T-helper 2 cell treated with Interferon-gamma antibody and Interleukin-4, amounts not matched to agents 5 μg/mL and 100 μg/mL, for 36 hours (primary cell): ENCODE data around the gene CERK.
A peak's percentile ranks its signal among the peaks of the same experiment; 100 is the strongest.

ENCODE experiments used
- DNase-seq: peaks from one replicate; pipeline ENCODE4 v3.0.0; 2021; ENCODE audit warnings: low spot score
- H3K27ac Mint-ChIP-seq: one replicate; pipeline ENCODE4 v1.8.0; 2021; ENCODE audit warnings: mild to moderate bottlenecking, mixed read lengths
- H3K27me3 Mint-ChIP-seq: one replicate; pipeline ENCODE4 v1.8.0; 2021; ENCODE audit warnings: low read depth, mixed read lengths
- H3K36me3 Mint-ChIP-seq: one replicate; pipeline ENCODE4 v1.8.0; 2021; ENCODE audit warnings: low read depth, mixed read lengths
- H3K4me1 Mint-ChIP-seq: one replicate; pipeline ENCODE4 v1.8.0; 2021; ENCODE audit warnings: low read depth, mixed read lengths
- H3K4me3 Mint-ChIP-seq: one replicate; pipeline ENCODE4 v1.8.0; 2022; ENCODE audit warnings: mild to moderate bottlenecking, moderate library complexity, mixed read lengths
- H3K9me3 Mint-ChIP-seq: one replicate; pipeline ENCODE4 v1.8.0; 2021; ENCODE audit warnings: mixed read lengths

CERK gene

DNA sequence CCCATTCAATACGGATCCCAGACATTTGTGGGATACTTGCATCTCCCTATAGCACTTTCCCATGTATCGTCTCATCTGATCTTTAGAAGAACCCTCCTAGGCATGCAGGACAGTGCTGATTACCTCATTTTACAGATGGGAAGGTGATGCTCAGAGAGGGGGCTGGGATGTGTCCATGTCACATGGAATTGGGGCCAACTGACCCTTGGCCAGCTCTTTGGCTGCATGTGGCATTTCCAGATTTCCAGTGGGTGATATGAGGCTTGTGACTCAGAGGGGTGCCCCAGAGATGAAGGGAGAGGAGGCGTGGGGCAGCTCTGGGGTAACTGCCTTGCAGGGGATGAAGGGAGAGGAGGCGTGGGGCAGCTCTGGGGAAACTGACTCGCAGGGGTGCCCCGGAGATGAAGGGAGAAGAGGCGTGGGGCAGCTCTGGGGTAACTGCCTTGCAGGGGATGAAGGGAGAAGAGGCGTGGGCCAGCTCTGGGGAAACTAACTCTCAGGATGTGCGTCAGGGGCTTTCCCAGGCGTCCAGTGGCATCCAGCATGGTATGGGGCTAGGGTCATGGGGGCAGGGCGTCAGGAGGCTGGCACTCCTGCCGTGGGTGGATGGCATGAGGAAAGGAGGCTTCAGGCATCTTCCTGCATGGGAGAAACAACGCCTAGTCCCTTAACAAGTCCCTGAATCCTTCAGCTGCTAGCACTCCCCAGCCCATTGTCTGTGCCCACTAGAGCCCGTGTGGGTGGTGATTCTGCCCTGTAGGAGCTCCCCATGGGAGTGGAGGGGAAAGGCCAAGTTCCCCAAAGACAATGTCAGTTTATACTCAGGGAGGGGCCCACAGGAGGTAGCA lies 11.9 kb upstream of the CERK start:
- Mint-ChIP-seq H3K4me1 (peaks cover 13% of the 10 kb centered on the region), H3K4me3 (peak overlapping the region; percentile 68), H3K27me3 (no peaks in the 10 kb centered on the region), H3K27ac (peak overlapping the region; percentile 80), H3K36me3 (no peaks in the 10 kb centered on the region), H3K9me3 (peaks cover under 1% of the 10 kb centered on the region)
- DNase-seq = no peak

DNA sequence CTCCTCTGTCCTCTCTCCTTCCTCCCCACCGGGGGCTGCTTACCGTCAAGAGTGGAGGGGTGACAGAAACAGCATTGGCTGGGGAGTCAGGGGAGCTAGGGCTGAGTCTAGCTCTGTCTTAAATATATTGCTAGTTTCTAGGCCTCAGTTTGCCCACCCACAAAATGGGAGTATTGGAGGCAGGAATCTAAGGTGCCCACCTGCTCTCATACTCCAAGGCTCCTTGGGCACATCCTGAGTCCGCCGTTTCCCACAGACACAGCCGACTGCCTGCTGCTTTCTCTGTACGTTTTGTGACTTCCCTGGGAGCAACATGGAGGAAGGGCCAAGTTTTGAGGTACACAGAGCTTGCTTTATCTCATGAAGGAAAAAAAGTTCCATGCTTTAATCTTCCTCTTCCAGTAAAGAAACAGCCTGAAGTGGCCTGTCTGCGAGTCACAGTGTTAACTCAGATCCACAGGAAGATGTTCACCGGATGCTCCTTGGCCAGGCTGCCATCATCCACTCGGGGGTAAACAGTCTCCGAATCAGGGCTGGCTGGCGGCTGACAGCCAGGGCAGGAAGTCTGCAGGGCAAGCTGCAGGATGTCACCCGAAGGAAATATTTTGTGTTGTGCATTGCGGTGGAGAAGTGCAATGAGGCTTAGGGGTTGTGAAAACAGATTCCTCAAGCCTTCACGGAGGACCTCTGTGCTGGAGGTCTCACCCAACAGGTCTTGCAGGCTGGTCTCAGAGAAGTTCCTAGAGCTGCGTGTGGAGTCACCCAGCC lies 11.0 kb upstream of the CERK start:
- Mint-ChIP-seq H3K27me3 (no peaks in the 10 kb centered on the region), H3K27ac (peak overlapping the region; percentile 80), H3K4me1 (peaks cover 10% of the 10 kb centered on the region)

DNA sequence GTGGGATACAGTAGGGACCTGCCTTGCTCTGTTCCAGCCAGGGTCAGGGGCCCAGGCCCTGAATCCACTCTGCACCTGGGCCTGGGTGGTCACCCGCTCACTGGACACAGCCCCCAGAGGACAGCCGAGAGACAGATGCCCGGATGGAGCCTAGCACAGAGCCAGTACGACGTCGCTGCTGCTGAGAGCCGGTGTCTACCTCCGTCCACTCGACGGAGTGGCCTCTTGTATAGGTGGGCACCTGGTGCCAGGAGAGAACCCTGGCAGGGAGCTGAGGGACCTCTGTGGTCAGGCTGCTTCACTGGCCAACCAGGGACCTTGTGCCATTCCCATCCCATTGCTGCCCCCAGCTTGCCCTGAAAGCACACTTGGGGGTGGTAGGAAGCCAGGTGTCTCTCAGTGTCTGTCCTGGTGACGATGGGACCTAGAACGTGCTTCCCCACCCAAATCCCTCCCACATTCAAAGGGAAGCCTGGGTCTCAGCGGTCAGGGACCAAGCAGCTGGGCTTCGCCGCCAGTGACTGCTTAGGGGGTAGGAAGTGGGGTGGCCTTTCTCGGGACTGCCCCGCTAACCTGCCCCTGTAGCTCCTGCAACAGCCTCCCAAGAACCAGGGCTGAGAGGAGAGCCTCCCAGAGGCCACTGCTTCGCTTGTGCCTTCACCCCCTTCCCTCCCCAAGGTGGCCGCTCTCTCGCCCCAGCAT lies 10.3 kb upstream of the CERK start:
- peak overlapping the region; percentile 12 for H3K27ac Mint-ChIP-seq
- H3K36me3 Mint-ChIP-seq = no peaks in the 10 kb centered on the region
- H3K9me3 Mint-ChIP-seq = no peaks in the 10 kb centered on the region
- no peaks in the 10 kb centered on the region for H3K27me3 Mint-ChIP-seq
- no peak for DNase-seq
- no peak overlapping the region for H3K4me3 Mint-ChIP-seq
- peaks cover 9% of the 10 kb centered on the region for H3K4me1 Mint-ChIP-seq

More for the DNA sequence above, 11.0 kb upstream of the CERK start:
- no peaks in the 10 kb centered on the region for H3K36me3 Mint-ChIP-seq
- peak overlapping the region; percentile 68 for H3K4me3 Mint-ChIP-seq
- DNase-seq = no peak
- H3K9me3 Mint-ChIP-seq = no peaks in the 10 kb centered on the region

DNA sequence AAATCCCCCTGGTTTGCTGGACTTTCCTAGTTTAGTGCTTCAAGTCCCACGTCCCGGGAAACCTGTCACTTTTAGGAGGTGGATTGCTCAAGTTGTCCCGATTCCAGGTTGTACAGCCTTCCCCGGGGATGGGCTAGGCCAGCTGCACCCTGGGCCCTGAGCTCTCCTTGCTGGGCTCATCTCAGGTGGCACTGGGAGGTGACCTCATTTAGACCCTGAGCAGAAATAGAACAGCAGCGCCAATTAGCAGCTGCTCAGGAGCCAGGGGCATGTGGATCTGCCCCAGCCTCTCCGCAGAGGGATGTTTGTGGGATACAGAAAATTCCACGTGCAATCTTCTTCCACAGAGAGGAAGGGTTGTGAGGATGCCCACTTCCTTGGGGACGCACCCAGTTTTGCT lies 9.6 kb upstream of the CERK start:
- H3K4me3 Mint-ChIP-seq = no peak overlapping the region
- no peak overlapping the region for H3K27ac Mint-ChIP-seq
- H3K36me3 Mint-ChIP-seq = no peaks in the 10 kb centered on the region
- no peaks in the 10 kb centered on the region for H3K27me3 Mint-ChIP-seq
- DNase-seq = no peak
- peaks cover 4% of the 10 kb centered on the region for H3K9me3 Mint-ChIP-seq
- H3K4me1 Mint-ChIP-seq = peaks cover 9% of the 10 kb centered on the region

DNA sequence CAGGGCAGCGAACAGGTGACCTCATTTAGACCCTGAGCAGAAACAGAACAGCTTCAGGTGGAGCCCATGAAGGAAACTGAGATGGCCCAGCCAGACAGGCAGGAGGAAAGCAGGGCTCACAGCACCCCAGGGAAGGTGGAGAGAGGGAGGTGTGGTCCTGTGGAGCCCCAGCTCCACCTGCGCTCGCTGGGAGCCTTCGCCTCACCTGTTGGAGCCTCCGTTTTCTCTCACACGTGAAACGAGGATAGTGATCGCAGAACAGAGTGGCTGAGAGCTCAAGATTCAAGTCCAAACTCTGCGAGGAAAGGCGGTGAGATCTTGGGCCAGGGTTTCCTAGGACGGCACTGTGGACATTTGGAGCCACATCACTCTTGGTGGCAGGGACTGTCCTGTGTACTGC lies 8.6 kb upstream of the CERK start:
- Mint-ChIP-seq H3K27me3 (no peaks in the 10 kb centered on the region), H3K27ac (no peak overlapping the region), H3K4me3 (no peak overlapping the region), H3K36me3 (no peaks in the 10 kb centered on the region), H3K4me1 (peaks cover 9% of the 10 kb centered on the region), H3K9me3 (peaks cover 6% of the 10 kb centered on the region)
- DNase-seq = no peak

DNA sequence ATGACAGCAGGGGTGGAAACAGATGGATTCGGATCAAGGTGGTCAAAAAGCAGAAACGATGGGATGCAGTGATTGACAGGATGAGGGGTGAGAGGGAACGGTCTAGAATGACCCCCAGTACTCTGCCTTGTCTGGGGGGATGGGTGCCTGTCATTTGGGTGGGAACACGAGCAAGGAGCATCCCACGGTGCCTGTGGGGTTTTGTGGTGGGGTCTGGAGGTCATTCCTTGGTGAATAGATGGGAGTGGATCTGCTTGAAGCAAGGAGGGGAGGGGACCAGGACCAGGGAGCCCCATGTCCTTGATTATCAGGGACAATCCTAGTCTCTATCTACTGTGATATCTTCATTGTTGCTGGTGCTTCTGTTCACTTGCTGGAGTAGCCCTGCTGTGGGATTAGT lies 8.1 kb upstream of the CERK start:
- no peak for DNase-seq
- Mint-ChIP-seq H3K36me3 (no peaks in the 10 kb centered on the region), H3K27me3 (no peaks in the 10 kb centered on the region), H3K27ac (no peak overlapping the region), H3K4me1 (peaks cover 9% of the 10 kb centered on the region), H3K4me3 (no peak overlapping the region), H3K9me3 (peaks cover 6% of the 10 kb centered on the region)

DNA sequence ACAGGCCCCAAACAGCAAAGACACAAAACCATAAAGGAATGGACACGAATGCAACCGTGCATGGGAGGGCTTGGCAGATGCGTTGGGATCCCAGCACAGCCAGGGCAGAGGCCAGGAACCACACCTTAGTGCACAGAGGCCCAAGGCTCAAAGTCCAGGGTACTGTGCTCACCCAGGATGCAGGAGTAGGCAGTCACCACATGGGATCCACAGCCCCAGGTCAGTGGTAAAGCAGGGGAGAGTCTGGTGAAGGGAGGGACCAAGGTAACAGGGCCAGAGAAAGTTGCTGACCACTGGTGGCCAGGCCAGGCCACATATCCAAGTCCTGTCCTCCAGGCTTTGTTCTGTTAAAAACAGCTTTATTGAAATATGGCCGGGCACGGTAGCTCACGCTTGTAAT lies 6.5 kb upstream of the CERK start:
- H3K27ac Mint-ChIP-seq = no peak overlapping the region
- H3K27me3 Mint-ChIP-seq = no peaks in the 10 kb centered on the region
- no peaks in the 10 kb centered on the region for H3K36me3 Mint-ChIP-seq
- H3K4me1 Mint-ChIP-seq = peaks cover 6% of the 10 kb centered on the region
- DNase-seq = no peak
- H3K9me3 Mint-ChIP-seq = peaks cover 6% of the 10 kb centered on the region
- no peak overlapping the region for H3K4me3 Mint-ChIP-seq

DNA sequence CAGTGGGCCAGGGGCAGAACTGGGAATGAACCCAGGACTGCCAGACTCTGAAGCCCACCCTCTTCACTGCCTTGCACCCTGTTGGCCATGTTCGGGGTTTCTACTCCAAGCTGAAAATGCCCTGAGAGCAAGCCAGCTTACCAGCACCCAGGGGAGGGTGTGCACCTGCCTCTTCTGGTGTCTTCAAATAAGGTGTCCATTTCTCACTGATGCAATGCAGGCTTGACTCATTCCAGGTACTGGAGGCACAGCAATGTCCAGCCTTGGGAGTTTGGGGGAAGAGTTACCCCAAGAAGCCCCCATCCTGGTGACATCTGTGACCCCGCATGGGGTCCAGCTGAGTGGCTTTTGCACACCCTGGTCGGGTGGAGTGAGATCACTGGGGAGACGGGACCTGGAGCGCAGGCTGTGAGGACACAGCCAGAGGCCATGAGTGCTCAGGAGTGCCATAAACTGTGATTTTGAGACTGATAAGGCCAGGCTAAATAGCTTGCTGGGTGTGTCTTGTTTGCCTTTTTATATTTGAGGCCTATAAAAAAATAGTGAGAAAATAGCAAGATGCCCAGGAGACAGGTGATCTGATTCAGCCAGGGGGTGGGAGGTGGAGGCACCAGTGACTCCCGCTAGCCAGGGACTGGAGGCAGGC lies 4.6 kb upstream of the CERK start:
- no peaks in the 10 kb centered on the region for H3K27me3 Mint-ChIP-seq
- H3K4me3 Mint-ChIP-seq = no peak overlapping the region
- DNase-seq = no peak
- peaks cover 6% of the 10 kb centered on the region for H3K9me3 Mint-ChIP-seq
- H3K36me3 Mint-ChIP-seq = no peaks in the 10 kb centered on the region
- peaks cover 3% of the 10 kb centered on the region for H3K4me1 Mint-ChIP-seq
- no peak overlapping the region for H3K27ac Mint-ChIP-seq

DNA sequence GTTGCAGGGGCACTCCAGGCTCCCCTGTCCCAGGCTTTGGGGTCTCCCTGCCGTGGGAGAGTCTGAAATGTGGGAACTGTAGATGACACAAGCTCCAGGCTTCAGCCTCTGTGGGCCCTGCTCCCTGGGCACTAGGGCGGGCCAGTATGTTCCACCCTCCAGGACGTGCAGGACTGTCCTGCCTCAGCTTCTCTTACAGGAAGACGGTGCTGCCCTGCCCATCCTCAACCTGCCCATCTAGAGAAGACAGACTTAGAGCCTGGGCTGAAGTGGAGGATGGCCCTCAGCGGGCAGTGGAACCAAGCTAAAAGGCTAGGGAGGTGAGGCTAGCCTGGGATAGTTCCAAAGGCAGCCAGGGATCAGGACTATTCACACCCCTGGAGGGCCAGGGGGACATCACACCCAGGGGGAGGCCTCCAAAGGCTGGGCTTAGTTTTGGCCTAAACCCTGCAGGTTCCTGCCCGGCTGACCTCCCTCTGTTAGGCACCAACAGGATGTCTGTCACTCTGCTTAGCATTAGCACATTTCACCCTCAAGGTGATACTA lies 4.0 kb upstream of the CERK start:
- peaks cover 6% of the 10 kb centered on the region for H3K4me1 Mint-ChIP-seq
- H3K27me3 Mint-ChIP-seq = no peaks in the 10 kb centered on the region
- peaks cover 2% of the 10 kb centered on the region for H3K36me3 Mint-ChIP-seq
- no peak overlapping the region for H3K4me3 Mint-ChIP-seq
- H3K27ac Mint-ChIP-seq = no peak overlapping the region
- DNase-seq = no peak
- peaks cover 6% of the 10 kb centered on the region for H3K9me3 Mint-ChIP-seq

DNA sequence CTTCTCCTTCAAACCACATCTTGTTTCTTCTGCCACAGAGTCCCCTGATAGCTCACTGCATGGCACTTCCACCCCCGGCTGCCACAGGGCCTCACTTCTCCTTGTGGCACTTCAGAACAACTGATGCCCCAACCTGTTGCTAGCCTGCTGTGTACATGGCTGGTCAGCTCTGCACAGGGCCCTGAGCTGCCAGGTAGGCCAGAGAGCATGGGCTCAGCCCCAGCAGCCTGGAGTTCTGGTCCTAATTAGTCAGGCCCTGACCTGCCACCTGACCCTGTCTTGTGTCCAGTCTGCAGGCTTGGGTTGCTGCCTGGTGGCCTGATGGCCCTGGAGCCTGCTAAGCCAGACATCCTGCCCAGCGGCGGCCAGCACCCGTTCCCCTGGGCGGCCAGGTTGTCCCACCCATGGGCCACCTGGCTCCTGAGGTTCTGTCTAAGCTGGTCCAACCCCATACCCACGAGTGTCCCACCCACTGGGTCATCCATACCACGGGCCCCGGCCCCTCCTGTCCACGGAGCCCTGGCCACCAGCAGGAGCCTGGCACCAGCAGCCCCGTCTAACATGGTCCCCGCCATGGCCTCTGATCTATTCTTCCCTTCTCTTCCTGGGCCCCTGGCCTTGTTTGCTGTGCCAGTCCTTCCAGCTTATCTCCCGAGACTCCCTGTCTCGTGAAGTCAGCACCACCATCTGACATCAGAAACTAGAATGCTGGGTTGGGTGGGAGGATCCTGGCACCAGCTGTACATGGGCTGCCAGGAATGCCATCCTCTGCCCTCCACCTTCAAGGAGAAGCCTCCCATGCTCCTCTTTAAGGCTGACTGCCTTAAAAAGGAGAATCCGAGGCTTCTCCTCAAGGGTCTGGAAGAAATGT lies 3.1 kb upstream of the CERK start:
- Mint-ChIP-seq H3K27ac (peak overlapping the region; percentile 62), H3K4me1 (peaks cover 13% of the 10 kb centered on the region), H3K4me3 (no peak overlapping the region), H3K36me3 (peaks cover 7% of the 10 kb centered on the region), H3K27me3 (no peaks in the 10 kb centered on the region), H3K9me3 (peaks cover 6% of the 10 kb centered on the region)
- no peak for DNase-seq

DNA sequence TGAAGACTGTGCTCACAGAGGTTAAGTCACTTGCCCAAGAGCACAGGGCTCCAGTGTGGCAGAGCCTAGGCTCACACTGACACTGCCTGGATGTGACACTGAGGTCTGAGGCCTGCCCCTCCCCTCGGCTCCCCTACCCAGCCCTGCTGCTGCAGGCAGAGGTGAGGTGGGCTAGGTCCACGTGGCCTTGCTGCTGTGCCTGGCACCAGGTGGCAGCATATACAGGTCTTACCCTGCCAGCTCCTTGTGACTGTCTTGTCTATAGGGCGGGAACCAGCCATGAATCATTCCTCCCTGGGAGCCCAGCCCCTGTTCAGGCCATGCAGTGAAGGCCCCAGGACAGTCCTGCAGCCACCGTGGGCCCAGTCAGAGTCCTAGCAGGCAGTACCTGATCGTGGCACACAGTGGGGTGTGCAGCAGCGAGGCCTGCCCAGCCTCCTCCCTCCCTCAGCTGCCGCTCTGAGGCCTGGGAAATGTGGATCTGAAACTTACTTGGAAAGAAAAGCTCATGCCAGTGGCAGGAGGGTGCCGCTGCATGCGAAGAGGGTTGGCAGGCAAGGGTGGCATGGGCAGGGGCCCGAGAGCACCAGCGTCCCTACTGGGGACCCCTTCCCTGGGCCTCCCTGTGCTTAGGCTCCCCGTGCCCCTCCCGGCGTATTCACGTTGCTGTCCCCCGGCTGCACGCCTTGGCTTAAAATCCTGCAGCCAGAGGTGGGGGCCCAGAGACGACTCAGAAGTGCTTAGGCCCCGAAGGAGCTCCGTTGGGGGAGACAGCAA lies 1.2 kb upstream of the CERK start:
- Mint-ChIP-seq H3K4me3 (peak overlapping the region; percentile 86), H3K27ac (peak overlapping the region; percentile 89), H3K4me1 (peaks cover 29% of the 10 kb centered on the region), H3K27me3 (no peaks in the 10 kb centered on the region), H3K36me3 (peaks cover 11% of the 10 kb centered on the region), H3K9me3 (peaks cover 6% of the 10 kb centered on the region)
- peak; percentile 72 for DNase-seq

DNA sequence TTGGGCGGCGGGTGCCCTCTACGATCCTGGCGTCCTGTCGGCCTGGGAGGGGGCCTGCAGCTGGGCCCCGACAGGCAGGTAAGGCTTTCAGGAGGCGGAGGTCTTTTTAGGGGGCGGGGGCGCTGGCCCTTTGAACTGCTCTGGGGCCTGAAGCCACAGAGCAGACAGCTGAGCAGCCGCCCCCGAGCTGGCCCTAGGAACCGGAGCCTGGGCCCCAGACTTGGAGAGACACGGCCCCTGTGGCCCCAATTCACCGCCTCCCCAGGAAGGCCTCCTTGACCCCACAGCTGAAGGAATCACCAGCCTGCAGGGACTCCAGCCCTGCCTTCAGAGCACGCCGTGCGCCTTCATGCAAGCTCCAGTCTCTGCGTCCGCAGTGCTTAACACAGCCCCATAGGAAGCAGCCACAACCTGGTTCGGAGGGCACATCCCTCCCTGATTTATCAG lies 618 bp upstream of the CERK start:
- H3K9me3 Mint-ChIP-seq = peaks cover 6% of the 10 kb centered on the region
- no peak for DNase-seq
- H3K4me3 Mint-ChIP-seq = peak overlapping the region; percentile 86
- peak overlapping the region; percentile 89 for H3K27ac Mint-ChIP-seq
- H3K4me1 Mint-ChIP-seq = peaks cover 29% of the 10 kb centered on the region
- peaks cover 11% of the 10 kb centered on the region for H3K36me3 Mint-ChIP-seq
- no peaks in the 10 kb centered on the region for H3K27me3 Mint-ChIP-seq
